Measurements from ENCODE around the gene PRR12. TPM values are rescaled to one million over a fixed set of nuclear protein-coding genes. Genes with fewer than 3 reads are reported as not detected.

PRR12 gene
- total and polyA plus RNA-seq, 7 experiments from 2014 or later = 0.25 to 69.4 (median 51.8) TPM

- H3K36me3 ChIP-seq (ENCODE audit: control insufficient read depth in 2 of 3, insufficient read depth in 3 of 3, low read length in 3 of 3) = peaks cover 6 to 84% (median 8%) of the 10 kb centered on the region in 3 experiments
These were observed 6.7 kb downstream of the PRR12 start for GRCh38 chr19:49597703-49597974.

GRCh38 chr19:49599378-49600295 lies 8.7 kb downstream of the PRR12 start:
- no peak for DNase-seq
- intact Hi-C loops (cut with micrococcal nuclease) = no loop called here
- Mint-ChIP-seq H3K36me3 (peaks cover 0 to 20% (median 14%) of the 10 kb centered on the region in 5 donors), H3K4me3 (no peak overlapping the region), H3K27me3 (no peaks in the 10 kb centered on the region), H3K4me1 (peaks cover 7 to 28% (median 20%) of the 10 kb centered on the region in 7 donors), H3K27ac (peak overlapping the region in 4 of 9 donors; percentile 43 to 83 (median 64)), H3K9me3 (no peaks in the 10 kb centered on the region)
- no peak overlapping the region for H3K4me3 ChIP-seq (ENCODE audit: low read length)
- H3K27me3 ChIP-seq (ENCODE audit: control insufficient read depth in 2 of 2, insufficient read depth in 2 of 2, low read length in 2 of 2) = no peaks in the 10 kb centered on the region
- peaks cover 0 to 90% (median 8%) of the 10 kb centered on the region in 3 experiments for H3K36me3 ChIP-seq (ENCODE audit: control insufficient read depth in 2 of 3, insufficient read depth in 3 of 3, low read length in 3 of 3)
- H3K9me3 ChIP-seq (ENCODE audit: control insufficient read depth in 2 of 3, low read length in 3 of 3) = no peaks in the 10 kb centered on the region
- CTCF ChIA-PET = interaction anchor here (0.6 kb wide), 1 partner anchor 41 kb away, joined by 3 read pairs; no protein-coding TSS in a partner anchor
- H3K27ac ChIP-seq (ENCODE audit: low read depth, low read length) = no peak overlapping the region
- no peak for ATAC-seq
- POLR2A ChIA-PET = no interaction called here
- H3K4me1 ChIP-seq (ENCODE audit: control insufficient read depth in 2 of 2, insufficient read depth in 2 of 2, low read length in 2 of 2) = no peaks in the 10 kb centered on the region

More at GRCh38 chr19:49597703-49597974, 6.7 kb downstream of the PRR12 start:
- no peaks in the 10 kb centered on the region for H3K27me3 ChIP-seq (ENCODE audit: control insufficient read depth in 2 of 2, insufficient read depth in 2 of 2, low read length in 2 of 2)
- Mint-ChIP-seq H3K4me3 (no peak overlapping the region), H3K4me1 (peaks cover 19 to 44% (median 31%) of the 10 kb centered on the region in 7 donors), H3K27me3 (no peaks in the 10 kb centered on the region), H3K9me3 (no peaks in the 10 kb centered on the region), H3K36me3 (peaks cover 8 to 24% (median 13%) of the 10 kb centered on the region in 5 donors), H3K27ac (peak overlapping the region in 1 of 9 donors; percentile 32)
- POLR2A ChIA-PET = no interaction called here
- DNase-seq = no peak
- CTCF ChIA-PET = no interaction called here
- H3K4me3 ChIP-seq (ENCODE audit: low read length) = no peak overlapping the region
- no peaks in the 10 kb centered on the region for H3K9me3 ChIP-seq (ENCODE audit: control insufficient read depth in 2 of 3, low read length in 3 of 3)
- no peak for ATAC-seq
- peaks cover 10 to 15% of the 10 kb centered on the region in 2 donors for H3K4me1 ChIP-seq (ENCODE audit: control insufficient read depth in 2 of 2, insufficient read depth in 2 of 2, low read length in 2 of 2)
- H3K27ac ChIP-seq (ENCODE audit: low read depth, low read length) = no peak overlapping the region
- intact Hi-C loops (cut with micrococcal nuclease) = no loop called here

GRCh38 chr19:49601482-49602038 lies 10.6 kb downstream of the PRR12 start:
- peaks cover 0 to 20% (median 14%) of the 10 kb centered on the region in 5 donors for H3K36me3 Mint-ChIP-seq
- POLR2A ChIA-PET = no interaction called here
- H3K36me3 ChIP-seq (ENCODE audit: control insufficient read depth in 2 of 3, insufficient read depth in 3 of 3, low read length in 3 of 3) = peaks cover 0 to 89% (median 8%) of the 10 kb centered on the region in 3 experiments

GRCh38 chr19:49602806-49603205 lies 11.8 kb downstream of the PRR12 start:
- Histone ChIP-seq H3K9me3 (ENCODE audit: control insufficient read depth in 2 of 3, low read length in 3 of 3) (no peaks in the 10 kb centered on the region), H3K27ac (ENCODE audit: low read depth, low read length) (no peak overlapping the region), H3K4me1 (ENCODE audit: control insufficient read depth in 2 of 2, insufficient read depth in 2 of 2, low read length in 2 of 2) (no peaks in the 10 kb centered on the region), H3K4me3 (ENCODE audit: low read length) (no peak overlapping the region), H3K27me3 (ENCODE audit: control insufficient read depth in 2 of 2, insufficient read depth in 2 of 2, low read length in 2 of 2) (no peaks in the 10 kb centered on the region), H3K36me3 (ENCODE audit: control insufficient read depth in 2 of 3, insufficient read depth in 3 of 3, low read length in 3 of 3) (peaks cover 0 to 91% (median 8%) of the 10 kb centered on the region in 3 experiments)
- ChIA-PET POLR2A (interaction anchor here (0.6 to 1.3 kb wide), 3 partner anchors 19 to 29 kb away, joined by 3 to 5 read pairs (median 3); partner anchors contain the start of gene NOSIP), CTCF (interaction anchor here (0.6 kb wide), 1 partner anchor 76 kb away, joined by 5 read pairs; no protein-coding TSS in a partner anchor)
- Mint-ChIP-seq H3K27me3 (no peaks in the 10 kb centered on the region), H3K27ac (peak overlapping the region in 3 of 9 donors; percentile 9 to 49 (median 14)), H3K4me3 (no peak overlapping the region), H3K4me1 (peaks cover 5 to 36% (median 22%) of the 10 kb centered on the region in 7 donors), H3K9me3 (no peaks in the 10 kb centered on the region), H3K36me3 (peaks cover 0 to 20% (median 14%) of the 10 kb centered on the region in 5 donors)
- no peak for ATAC-seq
- no peak for DNase-seq
- intact Hi-C loops (cut with micrococcal nuclease) = no loop called here

More at GRCh38 chr19:49601482-49602038, 10.6 kb downstream of the PRR12 start:
- Histone ChIP-seq H3K27ac (ENCODE audit: low read depth, low read length) (no peak overlapping the region), H3K27me3 (ENCODE audit: control insufficient read depth in 2 of 2, insufficient read depth in 2 of 2, low read length in 2 of 2) (no peaks in the 10 kb centered on the region), H3K9me3 (ENCODE audit: control insufficient read depth in 2 of 3, low read length in 3 of 3) (no peaks in the 10 kb centered on the region), H3K4me3 (ENCODE audit: low read length) (no peak overlapping the region), H3K4me1 (ENCODE audit: control insufficient read depth in 2 of 2, insufficient read depth in 2 of 2, low read length in 2 of 2) (no peaks in the 10 kb centered on the region)
- intact Hi-C loops (cut with micrococcal nuclease) = no loop called here
- Mint-ChIP-seq H3K4me3 (no peak overlapping the region), H3K27me3 (no peaks in the 10 kb centered on the region), H3K4me1 (peaks cover 5 to 33% (median 22%) of the 10 kb centered on the region in 7 donors), H3K27ac (no peak overlapping the region), H3K9me3 (no peaks in the 10 kb centered on the region)
- no peak for DNase-seq
- CTCF ChIA-PET = no interaction called here
- ATAC-seq = no peak

GRCh38 chr19:49605605-49606004 lies 14.6 kb downstream of the PRR12 start:
- no peaks in the 10 kb centered on the region for H3K4me1 ChIP-seq (ENCODE audit: control insufficient read depth in 2 of 2, insufficient read depth in 2 of 2, low read length in 2 of 2)
- peaks cover 0 to 91% (median 16%) of the 10 kb centered on the region in 3 experiments for H3K36me3 ChIP-seq (ENCODE audit: control insufficient read depth in 2 of 3, insufficient read depth in 3 of 3, low read length in 3 of 3)
- no peak overlapping the region for H3K4me3 ChIP-seq (ENCODE audit: low read length)
- H3K4me3 Mint-ChIP-seq = no peak overlapping the region
- DNase-seq = no peak
- ATAC-seq = no peak
- H3K9me3 ChIP-seq (ENCODE audit: control insufficient read depth in 2 of 3, low read length in 3 of 3) = no peaks in the 10 kb centered on the region
- peak overlapping the region in 1 of 9 donors; percentile 38 for H3K27ac Mint-ChIP-seq
- POLR2A ChIA-PET = no interaction called here
- no peaks in the 10 kb centered on the region for H3K9me3 Mint-ChIP-seq
- H3K4me1 Mint-ChIP-seq = peaks cover 2 to 28% (median 18%) of the 10 kb centered on the region in 7 donors
- CTCF ChIA-PET = no interaction called here
- H3K27me3 ChIP-seq (ENCODE audit: control insufficient read depth in 2 of 2, insufficient read depth in 2 of 2, low read length in 2 of 2) = no peaks in the 10 kb centered on the region
- intact Hi-C loops (cut with micrococcal nuclease) = no loop called here
- no peak overlapping the region for H3K27ac ChIP-seq (ENCODE audit: low read depth, low read length)
- H3K36me3 Mint-ChIP-seq = peaks cover 0 to 13% (median 11%) of the 10 kb centered on the region in 5 donors
- H3K27me3 Mint-ChIP-seq = no peaks in the 10 kb centered on the region

GRCh38 chr19:49609499-49610092 lies 18.6 kb downstream of the PRR12 start:
- no peak for ATAC-seq
- no peak for DNase-seq
- no peaks in the 10 kb centered on the region for H3K4me1 ChIP-seq (ENCODE audit: control insufficient read depth in 2 of 2, insufficient read depth in 2 of 2, low read length in 2 of 2)
- no peak overlapping the region for H3K4me3 ChIP-seq (ENCODE audit: low read length)
- CTCF ChIA-PET = interaction anchor here (0.7 kb wide), 1 partner anchor 12 kb away, joined by 4 read pairs; no protein-coding TSS in a partner anchor
- Mint-ChIP-seq H3K4me1 (peaks cover 3 to 27% (median 12%) of the 10 kb centered on the region in 7 donors), H3K36me3 (peaks cover 0 to 10% (median 0%) of the 10 kb centered on the region in 5 donors), H3K27me3 (no peaks in the 10 kb centered on the region), H3K4me3 (no peak overlapping the region), H3K9me3 (no peaks in the 10 kb centered on the region), H3K27ac (no peak overlapping the region)
- no peak overlapping the region for H3K27ac ChIP-seq (ENCODE audit: low read depth, low read length)
- peaks cover 5 to 81% (median 8%) of the 10 kb centered on the region in 3 experiments for H3K36me3 ChIP-seq (ENCODE audit: control insufficient read depth in 2 of 3, insufficient read depth in 3 of 3, low read length in 3 of 3)
- POLR2A ChIA-PET = interaction anchor here (0.6 kb wide), 2 partner anchors 58 to 654 kb away, joined by 3 to 4 read pairs; no protein-coding TSS in a partner anchor
- H3K27me3 ChIP-seq (ENCODE audit: control insufficient read depth in 2 of 2, insufficient read depth in 2 of 2, low read length in 2 of 2) = no peaks in the 10 kb centered on the region
- intact Hi-C loops (cut with micrococcal nuclease) = no loop called here
- H3K9me3 ChIP-seq (ENCODE audit: control insufficient read depth in 2 of 3, low read length in 3 of 3) = no peaks in the 10 kb centered on the region

All from naive thymus-derived CD4-positive, alpha-beta T cell (primary cell).